ENCODE measurements around the gene SLC27A5.
"Not testable (repeated sequence)": the region's sequence is repeated elsewhere in the genome, so short reads cannot be mapped to it uniquely, and the experiment has no call there.

SLC27A5 gene

GRCh38 chr19:58515259-58515658, 3.5 kb upstream of the SLC27A5 start:
- no peak for DNase-seq (ENCODE audit: low read depth in 1 of 2, low spot score in 1 of 2)
- in situ Hi-C loops (cut with HindIII; ENCODE audit: low pct_unique_long_range_greater_than_20kb, low sequenced_read_pairs): no loop called here
- TF ChIP-seq JUND (IDR thresholded peaks at IDR 0.05; ENCODE audit: low read depth): no peak

GRCh38 chr19:58514564-58515022, 2.8 kb upstream of the SLC27A5 start:
- no peak for TF ChIP-seq JUND (IDR thresholded peaks at IDR 0.05; ENCODE audit: low read depth)
- no peak for DNase-seq (ENCODE audit: low read depth in 1 of 2, low spot score in 1 of 2)
- in situ Hi-C loops (cut with HindIII; ENCODE audit: low pct_unique_long_range_greater_than_20kb, low sequenced_read_pairs): no loop called here

GRCh38 chr19:58513694-58514563, 2.1 kb upstream of the SLC27A5 start:
- DNase-seq (ENCODE audit: low read depth in 1 of 2, low spot score in 1 of 2): peak; percentile 74 to 95
- in situ Hi-C loops (cut with HindIII; ENCODE audit: low pct_unique_long_range_greater_than_20kb, low sequenced_read_pairs): no loop called here
- TF ChIP-seq JUND (IDR thresholded peaks at IDR 0.05; ENCODE audit: low read depth): no peak

GRCh38 chr19:58513213-58513693, 1.5 kb upstream of the SLC27A5 start:
- TF ChIP-seq JUND (IDR thresholded peaks at IDR 0.05; ENCODE audit: low read depth): no peak
- no peak for DNase-seq (ENCODE audit: low read depth in 1 of 2, low spot score in 1 of 2)
- in situ Hi-C loops (cut with HindIII; ENCODE audit: low pct_unique_long_range_greater_than_20kb, low sequenced_read_pairs): no loop called here

GRCh38 chr19:58510084-58510862, 1.5 kb downstream of the SLC27A5 start:
- in situ Hi-C loops (cut with HindIII; ENCODE audit: low pct_unique_long_range_greater_than_20kb, low sequenced_read_pairs): no loop called here
- DNase-seq (ENCODE audit: low read depth in 1 of 2, low spot score in 1 of 2): no peak
- no peak for TF ChIP-seq JUND (IDR thresholded peaks at IDR 0.05; ENCODE audit: low read depth)

GRCh38 chr19:58509731-58510083, 2.1 kb downstream of the SLC27A5 start:
- TF ChIP-seq JUND (IDR thresholded peaks at IDR 0.05; ENCODE audit: low read depth): no peak
- DNase-seq (ENCODE audit: low read depth in 1 of 2, low spot score in 1 of 2): no peak
- in situ Hi-C loops (cut with HindIII; ENCODE audit: low pct_unique_long_range_greater_than_20kb, low sequenced_read_pairs): no loop called here

GRCh38 chr19:58507602-58508223, 4.1 kb downstream of the SLC27A5 start:
- DNase-seq (ENCODE audit: low read depth in 1 of 2, low spot score in 1 of 2); in situ Hi-C loops (cut with HindIII; ENCODE audit: low pct_unique_long_range_greater_than_20kb, low sequenced_read_pairs): not testable (repeated sequence)

- no peak for DNase-seq (ENCODE audit: low read depth in 1 of 2, low spot score in 1 of 2)
- in situ Hi-C loops (cut with HindIII; ENCODE audit: low pct_unique_long_range_greater_than_20kb, low sequenced_read_pairs): no loop called here
- TF ChIP-seq JUND (IDR thresholded peaks at IDR 0.05; ENCODE audit: low read depth): no peak
Measured at GRCh38 chr19:58500242-58500641, 11.6 kb downstream of the SLC27A5 start.

- DNase-seq (ENCODE audit: low read depth in 1 of 2, low spot score in 1 of 2): peak; percentile 84 to 98
- TF ChIP-seq JUND (IDR thresholded peaks at IDR 0.05; ENCODE audit: low read depth): no peak
- in situ Hi-C loops (cut with HindIII; ENCODE audit: low pct_unique_long_range_greater_than_20kb, low sequenced_read_pairs): no loop called here
Measured at GRCh38 chr19:58499021-58499927, 12.5 kb downstream of the SLC27A5 start.

- DNase-seq (ENCODE audit: low read depth in 1 of 2, low spot score in 1 of 2): no peak
- in situ Hi-C loops (cut with HindIII; ENCODE audit: low pct_unique_long_range_greater_than_20kb, low sequenced_read_pairs): no loop called here
- no peak for TF ChIP-seq JUND (IDR thresholded peaks at IDR 0.05; ENCODE audit: low read depth)
Measured at GRCh38 chr19:58498316-58499020, 13.3 kb downstream of the SLC27A5 start.

- DNase-seq (ENCODE audit: low read depth in 1 of 2, low spot score in 1 of 2): no peak
- no peak for TF ChIP-seq JUND (IDR thresholded peaks at IDR 0.05; ENCODE audit: low read depth)
- in situ Hi-C loops (cut with HindIII; ENCODE audit: low pct_unique_long_range_greater_than_20kb, low sequenced_read_pairs): no loop called here
Measured at GRCh38 chr19:58497634-58498170, 14.1 kb downstream of the SLC27A5 start.

Data from T47D (cell line).